GM12873 (cell line): ENCODE results near the gene NADSYN1.

ENCODE experiments used
- TF ChIP-seq, protein P1 (sequence below): IDR thresholded peaks from 2 replicates; pipeline ENCODE4 v1.5.1; 2012; ENCODE audit warnings: low read depth, mild to moderate bottlenecking, moderate library complexity, low read length, control low read depth; ENCODE audit not compliant: insufficient read depth; ENCODE audit errors: missing control alignments

The NADSYN1 gene

DNA sequence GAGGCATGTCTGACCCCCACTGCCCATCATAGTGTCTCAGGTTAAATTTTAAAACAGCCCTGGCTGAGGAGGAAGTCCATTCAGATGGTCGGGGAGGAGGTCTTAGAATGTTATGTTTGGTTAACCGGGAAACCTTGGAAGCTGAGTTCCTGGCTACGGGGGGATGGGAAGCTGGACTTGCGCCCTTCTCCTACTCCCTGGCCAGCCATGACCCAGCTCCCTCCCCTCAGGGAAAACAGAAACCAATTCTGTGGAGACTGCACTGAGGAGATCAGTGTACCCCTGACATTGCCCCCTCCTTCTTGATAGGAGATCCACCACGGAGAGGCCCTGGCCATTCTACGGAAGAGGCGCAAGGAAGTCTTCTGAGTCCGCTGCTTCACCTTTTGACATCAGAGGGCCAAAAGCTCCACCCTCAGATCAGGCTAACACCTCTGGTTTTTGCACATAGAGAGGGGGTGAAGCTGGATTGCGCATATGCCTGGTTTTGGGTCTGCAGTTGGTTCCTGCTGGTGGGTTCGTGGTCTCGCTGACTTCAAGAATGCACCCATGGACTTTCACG lies 92.5 kb downstream of the NADSYN1 start:
- TF ChIP-seq, protein P1, sequence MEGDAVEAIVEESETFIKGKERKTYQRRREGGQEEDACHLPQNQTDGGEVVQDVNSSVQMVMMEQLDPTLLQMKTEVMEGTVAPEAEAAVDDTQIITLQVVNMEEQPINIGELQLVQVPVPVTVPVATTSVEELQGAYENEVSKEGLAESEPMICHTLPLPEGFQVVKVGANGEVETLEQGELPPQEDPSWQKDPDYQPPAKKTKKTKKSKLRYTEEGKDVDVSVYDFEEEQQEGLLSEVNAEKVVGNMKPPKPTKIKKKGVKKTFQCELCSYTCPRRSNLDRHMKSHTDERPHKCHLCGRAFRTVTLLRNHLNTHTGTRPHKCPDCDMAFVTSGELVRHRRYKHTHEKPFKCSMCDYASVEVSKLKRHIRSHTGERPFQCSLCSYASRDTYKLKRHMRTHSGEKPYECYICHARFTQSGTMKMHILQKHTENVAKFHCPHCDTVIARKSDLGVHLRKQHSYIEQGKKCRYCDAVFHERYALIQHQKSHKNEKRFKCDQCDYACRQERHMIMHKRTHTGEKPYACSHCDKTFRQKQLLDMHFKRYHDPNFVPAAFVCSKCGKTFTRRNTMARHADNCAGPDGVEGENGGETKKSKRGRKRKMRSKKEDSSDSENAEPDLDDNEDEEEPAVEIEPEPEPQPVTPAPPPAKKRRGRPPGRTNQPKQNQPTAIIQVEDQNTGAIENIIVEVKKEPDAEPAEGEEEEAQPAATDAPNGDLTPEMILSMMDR: no peak

DNA sequence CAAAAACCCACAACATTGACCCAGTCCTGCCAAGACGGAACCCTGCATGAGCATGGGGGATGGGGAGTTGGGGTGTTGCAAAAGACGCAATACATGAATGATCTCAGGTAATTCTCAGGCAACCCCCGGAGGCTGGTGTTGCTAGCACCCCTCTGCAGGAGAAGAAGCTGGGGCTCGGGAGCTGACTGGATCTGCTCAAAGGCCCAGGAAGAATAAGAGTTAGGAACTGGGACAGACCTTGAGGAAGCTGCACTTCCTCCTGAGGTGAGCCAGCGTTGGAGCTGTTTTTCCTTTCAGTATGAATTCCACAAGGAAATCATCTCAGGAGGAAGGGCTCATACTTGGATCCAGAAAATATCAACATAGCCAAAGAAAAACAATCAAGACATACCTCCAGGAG lies 95.1 kb downstream of the NADSYN1 start, which contains the start of gene KRTAP5-9:
Gene KRTAP5-9 (plus strand): TSS at position 301 of the 400 bp plus-strand sequence. CDS start 238 bp downstream, outside the sequence.
- TF ChIP-seq, protein P1: no peak

DNA sequence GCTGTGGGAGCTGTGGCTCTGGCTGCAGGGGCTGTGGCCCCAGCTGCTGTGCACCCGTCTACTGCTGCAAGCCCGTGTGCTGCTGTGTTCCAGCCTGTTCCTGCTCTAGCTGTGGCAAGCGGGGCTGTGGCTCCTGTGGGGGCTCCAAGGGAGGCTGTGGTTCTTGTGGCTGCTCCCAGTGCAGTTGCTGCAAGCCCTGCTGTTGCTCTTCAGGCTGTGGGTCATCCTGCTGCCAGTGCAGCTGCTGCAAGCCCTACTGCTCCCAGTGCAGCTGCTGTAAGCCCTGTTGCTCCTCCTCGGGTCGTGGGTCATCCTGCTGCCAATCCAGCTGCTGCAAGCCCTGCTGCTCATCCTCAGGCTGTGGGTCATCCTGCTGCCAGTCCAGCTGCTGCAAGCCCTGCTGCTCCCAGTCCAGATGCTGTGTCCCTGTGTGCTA lies 95.7 kb downstream of the NADSYN1 start:
- TF ChIP-seq, protein P1: no peak
